ENCODE data around the gene FBXL14.
"Not testable (repeated sequence)": the region's sequence is repeated elsewhere in the genome, so short reads cannot be mapped to it uniquely, and the experiment has no call there.

The FBXL14 gene

GRCh38 chr12:1619159-1619558 lies 24.8 kb upstream of the FBXL14 start:
- DNase-seq: no peak

GRCh38 chr12:1618489-1618888 lies 24.1 kb upstream of the FBXL14 start:
- DNase-seq: no peak

GRCh38 chr12:1616233-1617066 lies 22.1 kb upstream of the FBXL14 start:
- DNase-seq: no peak

GRCh38 chr12:1614360-1614759 lies 20.0 kb upstream of the FBXL14 start:
- no peak for DNase-seq

GRCh38 chr12:1613860-1614259 lies 19.5 kb upstream of the FBXL14 start:
- DNase-seq: no peak

GRCh38 chr12:1611803-1612572 lies 17.6 kb upstream of the FBXL14 start:
- no peak for DNase-seq

- DNase-seq: no peak
Measured at GRCh38 chr12:1610072-1610643, 15.8 kb upstream of the FBXL14 start.

- no peak for DNase-seq
Measured at GRCh38 chr12:1608713-1609119, 14.3 kb upstream of the FBXL14 start.

GRCh38 chr12:1607940-1608712 lies 13.7 kb upstream of the FBXL14 start:
- no peak for DNase-seq

GRCh38 chr12:1606021-1606622 lies 11.7 kb upstream of the FBXL14 start:
- no peak for DNase-seq

- DNase-seq: peak; percentile 50
Measured at GRCh38 chr12:1605129-1606020, 11.0 kb upstream of the FBXL14 start.

- no peak for DNase-seq
Measured at GRCh38 chr12:1604464-1604863, 10.1 kb upstream of the FBXL14 start.

- no peak for DNase-seq
Measured at GRCh38 chr12:1603269-1603993, 9.1 kb upstream of the FBXL14 start.

- not testable (repeated sequence) for DNase-seq
Measured at GRCh38 chr12:1602706-1603105, 8.3 kb upstream of the FBXL14 start.

- no peak for DNase-seq
Measured at GRCh38 chr12:1598757-1599156, 4.4 kb upstream of the FBXL14 start.

- DNase-seq: no peak
Measured at GRCh38 chr12:1595690-1596347, 1.4 kb upstream of the FBXL14 start.

- DNase-seq: no peak
Measured at GRCh38 chr12:1595026-1595561, 713 bp upstream of the FBXL14 start.

- peak; percentile 34 for DNase-seq
Measured at GRCh38 chr12:1594006-1594260, 448 bp downstream of the FBXL14 start.

GRCh38 chr12:1593174-1594005 lies 991 bp downstream of the FBXL14 start:
- peak; percentile 34 for DNase-seq

Measured in NCI-H510A (cell line).